Type B pancreatic cell (in vitro differentiated cells): Measurements from ENCODE around the gene QKI. TPM values are rescaled to one million over a fixed set of nuclear protein-coding genes. Genes with fewer than 3 reads are reported as not detected.

Experiments
- DNase-seq: peaks from one replicate; pipeline ENCODE4 v3.0.0; 2021; ENCODE audit warnings: mixed read lengths; ENCODE audit not compliant: unreplicated experiment; ENCODE audit errors: extremely low spot score
- H3K27ac Mint-ChIP-seq: 2 replicates; pipeline ENCODE4 v1.8.0; 2021; ENCODE audit warnings: mild to moderate bottlenecking, mixed read lengths
- H3K27me3 Mint-ChIP-seq: 2 replicates; pipeline ENCODE4 v1.8.0; 2021; ENCODE audit warnings: mixed read lengths
- H3K36me3 Mint-ChIP-seq: 2 replicates; pipeline ENCODE4 v1.8.0; 2021; ENCODE audit warnings: mixed read lengths
- H3K4me1 Mint-ChIP-seq: one replicate; pipeline ENCODE4 v1.8.0; 2021; ENCODE audit warnings: mixed read lengths; ENCODE audit not compliant: unreplicated experiment
- H3K4me3 Mint-ChIP-seq: 2 replicates; pipeline ENCODE4 v1.8.0; 2021; ENCODE audit warnings: mild to moderate bottlenecking, mixed read lengths
- H3K9me3 Mint-ChIP-seq: 2 replicates; pipeline ENCODE4 v1.8.0; 2021; ENCODE audit warnings: mixed read lengths
- CTCF ChIP-seq: fragments of 200-600 bp; sonication (generic); conservative IDR thresholded peaks from 2 replicates; pipeline ENCODE4 v1.5.0; 2021; ENCODE audit warnings: antibody characterized with exemption, mild to moderate bottlenecking
- total RNA-seq: library from RNA; stranded (reverse); gene quantifications from 2 replicates; pipeline ENCODE4 v1.2.1, GENCODE V29; 2021; ENCODE audit warnings: low replicate concordance

QKI gene
- total RNA-seq, 1 donor from 2014 or later: 150 TPM

- no peak for DNase-seq
- H3K27me3 Mint-ChIP-seq: no peaks in the 10 kb centered on the region
- TF ChIP-seq CTCF: no peak
- no peak overlapping the region for H3K27ac Mint-ChIP-seq
- H3K36me3 Mint-ChIP-seq: peaks cover 37% of the 10 kb centered on the region
- H3K4me3 Mint-ChIP-seq: no peak overlapping the region
- peaks cover 6% of the 10 kb centered on the region for H3K9me3 Mint-ChIP-seq
- H3K4me1 Mint-ChIP-seq: peaks cover 6% of the 10 kb centered on the region
Observed at GRCh38 chr6:163566056-163566455, 151.5 kb downstream of the QKI start.

- Mint-ChIP-seq H3K27ac (no peak overlapping the region), H3K27me3 (no peaks in the 10 kb centered on the region), H3K4me1 (peaks cover 11% of the 10 kb centered on the region), H3K36me3 (peaks cover 51% of the 10 kb centered on the region), H3K9me3 (peaks cover 7% of the 10 kb centered on the region), H3K4me3 (no peak overlapping the region)
- DNase-seq: no peak
- TF ChIP-seq CTCF: no peak
Observed at GRCh38 chr6:163568275-163568674, 153.8 kb downstream of the QKI start.

- Mint-ChIP-seq H3K4me3 (no peak overlapping the region), H3K27me3 (no peaks in the 10 kb centered on the region), H3K36me3 (peaks cover 42% of the 10 kb centered on the region), H3K27ac (no peak overlapping the region), H3K4me1 (peaks cover 11% of the 10 kb centered on the region), H3K9me3 (peaks cover 7% of the 10 kb centered on the region)
- TF ChIP-seq CTCF: no peak
- DNase-seq: no peak
Observed at GRCh38 chr6:163570579-163571231, 156.2 kb downstream of the QKI start.

- TF ChIP-seq CTCF: no peak
- Mint-ChIP-seq H3K27me3 (no peaks in the 10 kb centered on the region), H3K36me3 (peaks cover 39% of the 10 kb centered on the region), H3K4me1 (peaks cover 11% of the 10 kb centered on the region), H3K4me3 (no peak overlapping the region), H3K9me3 (peaks cover 7% of the 10 kb centered on the region), H3K27ac (no peak overlapping the region)
- no peak for DNase-seq
Observed at GRCh38 chr6:163571730-163572129, 157.2 kb downstream of the QKI start.

GRCh38 chr6:163572612-163573011 lies 158.1 kb downstream of the QKI start:
- no peak overlapping the region for H3K4me3 Mint-ChIP-seq
- no peak for DNase-seq
- TF ChIP-seq CTCF: no peak
- peaks cover 44% of the 10 kb centered on the region for H3K36me3 Mint-ChIP-seq
- H3K27me3 Mint-ChIP-seq: no peaks in the 10 kb centered on the region
- peaks cover 15% of the 10 kb centered on the region for H3K4me1 Mint-ChIP-seq
- peaks cover 7% of the 10 kb centered on the region for H3K9me3 Mint-ChIP-seq
- no peak overlapping the region for H3K27ac Mint-ChIP-seq
